C4-2B (cell line): ENCODE data around the gene MDH1B.

Experiments used
- ZFX ChIP-seq: fragments of 450-650 bp; IDR thresholded peaks from 2 replicates; pipeline ENCODE4 v1.6.1; 2017
- TF ChIP-seq, protein P1 (sequence below): fragments of 450-650 bp; conservative IDR thresholded peaks from 2 replicates; pipeline ENCODE4 v1.5.1; 2017; ENCODE audit warnings: mild to moderate bottlenecking

DNA sequence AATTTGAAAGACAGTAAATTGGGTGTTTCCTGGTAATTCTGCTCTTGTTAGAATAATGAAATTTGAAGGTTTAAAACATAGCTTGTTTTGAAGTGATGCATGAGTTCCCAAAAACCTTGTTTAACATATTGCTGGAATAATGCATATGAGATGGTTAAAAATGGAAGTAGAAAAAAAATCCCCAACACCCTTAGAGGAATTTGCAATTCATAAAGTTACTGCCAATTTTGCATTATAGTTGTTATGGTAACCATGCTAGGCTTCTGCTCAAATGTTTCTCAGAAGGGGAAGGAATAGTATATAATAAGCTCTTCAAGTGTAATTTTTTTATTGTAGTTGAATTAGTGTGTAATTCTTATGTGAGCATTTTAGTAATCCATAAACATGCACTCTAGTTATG, 49.4 kb upstream of the MDH1B start:
- TF ChIP-seq, protein P1, sequence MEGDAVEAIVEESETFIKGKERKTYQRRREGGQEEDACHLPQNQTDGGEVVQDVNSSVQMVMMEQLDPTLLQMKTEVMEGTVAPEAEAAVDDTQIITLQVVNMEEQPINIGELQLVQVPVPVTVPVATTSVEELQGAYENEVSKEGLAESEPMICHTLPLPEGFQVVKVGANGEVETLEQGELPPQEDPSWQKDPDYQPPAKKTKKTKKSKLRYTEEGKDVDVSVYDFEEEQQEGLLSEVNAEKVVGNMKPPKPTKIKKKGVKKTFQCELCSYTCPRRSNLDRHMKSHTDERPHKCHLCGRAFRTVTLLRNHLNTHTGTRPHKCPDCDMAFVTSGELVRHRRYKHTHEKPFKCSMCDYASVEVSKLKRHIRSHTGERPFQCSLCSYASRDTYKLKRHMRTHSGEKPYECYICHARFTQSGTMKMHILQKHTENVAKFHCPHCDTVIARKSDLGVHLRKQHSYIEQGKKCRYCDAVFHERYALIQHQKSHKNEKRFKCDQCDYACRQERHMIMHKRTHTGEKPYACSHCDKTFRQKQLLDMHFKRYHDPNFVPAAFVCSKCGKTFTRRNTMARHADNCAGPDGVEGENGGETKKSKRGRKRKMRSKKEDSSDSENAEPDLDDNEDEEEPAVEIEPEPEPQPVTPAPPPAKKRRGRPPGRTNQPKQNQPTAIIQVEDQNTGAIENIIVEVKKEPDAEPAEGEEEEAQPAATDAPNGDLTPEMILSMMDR, result no peak
- TF ChIP-seq ZFX, result no peak
